ENCODE data around the gene CEP72. TPM values are rescaled to one million over a fixed set of nuclear protein-coding genes. Genes with fewer than 3 reads are reported as not detected.

CEP72 gene
- total and polyA plus RNA-seq, 2 of the 13 experiments (the other 11 are each of a cell fraction or from before 2014, with no cell fraction given) = 3.4 to 9.4 TPM

- DNase-seq (ENCODE audit: low spot score) (no peak), ATAC-seq (peak; percentile 25; the same call in 2 of the 3 replicates), FAIRE-seq (no peak)
- Histone ChIP-seq H2AFZ (ENCODE audit: low read length) (no peak overlapping the region), H3K79me2 (ENCODE audit: insufficient read depth, low read length) (no peaks in the 10 kb centered on the region), H4K20me1 (ENCODE audit: insufficient read depth, low read length) (no peaks in the 10 kb centered on the region), H3K4me3 (replicated peaks in 1 of 3; ENCODE audit: insufficient read depth in 1 of 3, low read depth in 2 of 3, low read length in 3 of 3) (no peak overlapping the region), H3K27ac (ENCODE audit: extremely low read length, insufficient read depth, low read length) (no peak overlapping the region), H3K36me3 (replicated peaks in 1 of 2; ENCODE audit: control insufficient read depth in 1 of 2, insufficient read depth in 2 of 2, low read length in 2 of 2) (peaks cover 18 to 44% of the 10 kb centered on the region in 2 experiments), H3K9me3 (ENCODE audit: low read length) (no peaks in the 10 kb centered on the region), H3K9ac (ENCODE audit: insufficient read depth, low read depth, low read length) (no peak overlapping the region), H3K4me1 (ENCODE audit: insufficient read depth, low read length) (no peaks in the 10 kb centered on the region), H3K4me2 (ENCODE audit: low read depth, low read length) (no peak overlapping the region), H3K27me3 (ENCODE audit: control insufficient read depth in 1 of 2, insufficient read depth in 2 of 2, low read length in 2 of 2) (no peaks in the 10 kb centered on the region)
- in situ Hi-C loops (cut with HindIII; ENCODE audit: extremely low pct_ligation_motif_present, low pct_unique_long_range_greater_than_20kb) (no loop called here), intact Hi-C loops (cut with micrococcal nuclease; ENCODE audit: unreplicated experiment) (no loop called here)
- BruUV-seq (replicated peaks) = no TSS peak
- CTCF ChIA-PET (ENCODE audit: low intra/inter-chr PET ratio, low total read pairs) = no interaction called here
- POLR2A ChIA-PET = no interaction called here
- WGBS (ENCODE audit: low lambda C conversion rate) = 92% methylated on average over 6 of the region's 20 CpGs
- TF ChIP-seq CBX5 (CRISPR knock-in tag; IDR thresholded peaks at IDR 0.05; ENCODE audit: borderline replicate concordance) (no peak), PRDM15 (CRISPR knock-in tag; IDR thresholded peaks at IDR 0.05) (0 out of 2 replicates have a peak, but pooled peaks have one; percentile 1)
Measured at GRCh38 chr5:633501-633955, 21.4 kb downstream of the CEP72 start.

- POLR2A ChIA-PET = no interaction called here
- TF ChIP-seq ZNF17 (CRISPR knock-in tag; IDR thresholded peaks at IDR 0.05) = no peak
- TF ChIP-seq ZNF329 (CRISPR knock-in tag; IDR thresholded peaks at IDR 0.05; ENCODE audit: low read depth) = no peak
- TF ChIP-seq ZNF260 (CRISPR knock-in tag; IDR thresholded peaks at IDR 0.05; ENCODE audit: borderline replicate concordance, low read depth) = no peak
- no peak for TF ChIP-seq ATF6 (CRISPR knock-in tag; conservative IDR thresholded peaks at IDR 0.05)
- no peak for TF ChIP-seq TFE3 (CRISPR knock-in tag; IDR thresholded peaks at IDR 0.05)
- H2AFZ ChIP-seq (ENCODE audit: low read length) = no peak overlapping the region
- CTCF ChIA-PET (ENCODE audit: low intra/inter-chr PET ratio, low total read pairs) = no interaction called here
- DNase-seq (ENCODE audit: low spot score) (no peak), FAIRE-seq (no peak), ATAC-seq (no peak)
- no peak overlapping the region for H3K27ac ChIP-seq (ENCODE audit: extremely low read length, insufficient read depth, low read length)
- H3K4me2 ChIP-seq (ENCODE audit: low read depth, low read length) = no peak overlapping the region
- H3K36me3 ChIP-seq (replicated peaks in 1 of 2; ENCODE audit: control insufficient read depth in 1 of 2, insufficient read depth in 2 of 2, low read length in 2 of 2) = peaks cover 20 to 45% of the 10 kb centered on the region in 2 experiments
- H3K4me3 ChIP-seq (replicated peaks in 1 of 3; ENCODE audit: insufficient read depth in 1 of 3, low read depth in 2 of 3, low read length in 3 of 3) = no peak overlapping the region
- intact Hi-C loops (cut with micrococcal nuclease; ENCODE audit: unreplicated experiment) (no loop called here), in situ Hi-C loops (cut with HindIII; ENCODE audit: extremely low pct_ligation_motif_present, low pct_unique_long_range_greater_than_20kb) (no loop called here)
- H3K9me3 ChIP-seq (ENCODE audit: low read length) = no peaks in the 10 kb centered on the region
- H3K4me1 ChIP-seq (ENCODE audit: insufficient read depth, low read length) = no peaks in the 10 kb centered on the region
- 96% methylated on average over 12 of the region's 12 CpGs for WGBS (ENCODE audit: low lambda C conversion rate)
- H4K20me1 ChIP-seq (ENCODE audit: insufficient read depth, low read length) = no peaks in the 10 kb centered on the region
- no peaks in the 10 kb centered on the region for H3K79me2 ChIP-seq (ENCODE audit: insufficient read depth, low read length)
- H3K9ac ChIP-seq (ENCODE audit: insufficient read depth, low read depth, low read length) = no peak overlapping the region
- no TSS peak for BruUV-seq (replicated peaks)
- H3K27me3 ChIP-seq (ENCODE audit: control insufficient read depth in 1 of 2, insufficient read depth in 2 of 2, low read length in 2 of 2) = no peaks in the 10 kb centered on the region
Measured at GRCh38 chr5:634191-634590, 22.1 kb downstream of the CEP72 start.

Data from HepG2 (cell line).